ENCODE data around the gene BUD23.
"Not testable (repeated sequence)": the region's sequence is repeated elsewhere in the genome, so short reads cannot be mapped to it uniquely, and the experiment has no call there.

BUD23 gene

GRCh38 chr7:73703225-73703624 lies 19.8 kb downstream of the BUD23 start:
- H3K27me3 Mint-ChIP-seq: peaks cover 17% of the 10 kb centered on the region
- H3K4me3 Mint-ChIP-seq: no peak overlapping the region
- ATAC-seq: no peak
- H3K4me1 Mint-ChIP-seq: peaks cover 26% of the 10 kb centered on the region
- H3K36me3 Mint-ChIP-seq: peaks cover 33% of the 10 kb centered on the region
- no peak overlapping the region for H3K27ac Mint-ChIP-seq
- no peaks in the 10 kb centered on the region for H3K9me3 Mint-ChIP-seq

GRCh38 chr7:73703757-73704639 lies 20.6 kb downstream of the BUD23 start:
- Mint-ChIP-seq H3K27ac (no peak overlapping the region), H3K36me3 (peaks cover 25% of the 10 kb centered on the region), H3K27me3 (peaks cover 17% of the 10 kb centered on the region), H3K9me3 (no peaks in the 10 kb centered on the region), H3K4me3 (peak overlapping the region; percentile 26), H3K4me1 (peaks cover 26% of the 10 kb centered on the region)
- peak; percentile 49 for ATAC-seq

- ATAC-seq: no peak
- Mint-ChIP-seq H3K27me3 (peaks cover 17% of the 10 kb centered on the region), H3K27ac (no peak overlapping the region), H3K9me3 (no peaks in the 10 kb centered on the region), H3K4me1 (peaks cover 26% of the 10 kb centered on the region), H3K36me3 (peaks cover 16% of the 10 kb centered on the region), H3K4me3 (no peak overlapping the region)
Measured at GRCh38 chr7:73704640-73705550, 21.5 kb downstream of the BUD23 start.

DNA sequence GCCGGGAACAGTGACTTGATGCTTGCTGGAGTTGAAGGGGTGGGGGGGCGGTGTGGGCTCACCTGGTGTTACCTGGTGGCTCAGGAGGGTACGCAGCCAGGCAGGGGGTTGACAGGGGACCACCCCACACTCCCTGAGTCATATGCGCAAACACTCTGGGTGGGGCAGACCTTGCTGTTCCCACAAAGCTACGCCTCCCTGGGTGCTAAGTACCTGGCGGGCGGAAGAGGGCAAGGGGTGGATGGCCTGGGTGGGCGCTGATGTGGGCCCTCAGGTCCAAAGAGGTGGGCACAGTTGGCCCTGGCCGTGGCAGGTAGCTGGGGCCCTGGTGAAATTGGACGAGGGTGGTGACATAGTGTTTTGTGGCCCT lies 22.1 kb downstream of the BUD23 start:
- Mint-ChIP-seq H3K27ac (no peak overlapping the region), H3K4me1 (peaks cover 26% of the 10 kb centered on the region), H3K4me3 (no peak overlapping the region), H3K27me3 (peaks cover 17% of the 10 kb centered on the region), H3K36me3 (peaks cover 11% of the 10 kb centered on the region), H3K9me3 (no peaks in the 10 kb centered on the region)
- ATAC-seq: no peak

DNA sequence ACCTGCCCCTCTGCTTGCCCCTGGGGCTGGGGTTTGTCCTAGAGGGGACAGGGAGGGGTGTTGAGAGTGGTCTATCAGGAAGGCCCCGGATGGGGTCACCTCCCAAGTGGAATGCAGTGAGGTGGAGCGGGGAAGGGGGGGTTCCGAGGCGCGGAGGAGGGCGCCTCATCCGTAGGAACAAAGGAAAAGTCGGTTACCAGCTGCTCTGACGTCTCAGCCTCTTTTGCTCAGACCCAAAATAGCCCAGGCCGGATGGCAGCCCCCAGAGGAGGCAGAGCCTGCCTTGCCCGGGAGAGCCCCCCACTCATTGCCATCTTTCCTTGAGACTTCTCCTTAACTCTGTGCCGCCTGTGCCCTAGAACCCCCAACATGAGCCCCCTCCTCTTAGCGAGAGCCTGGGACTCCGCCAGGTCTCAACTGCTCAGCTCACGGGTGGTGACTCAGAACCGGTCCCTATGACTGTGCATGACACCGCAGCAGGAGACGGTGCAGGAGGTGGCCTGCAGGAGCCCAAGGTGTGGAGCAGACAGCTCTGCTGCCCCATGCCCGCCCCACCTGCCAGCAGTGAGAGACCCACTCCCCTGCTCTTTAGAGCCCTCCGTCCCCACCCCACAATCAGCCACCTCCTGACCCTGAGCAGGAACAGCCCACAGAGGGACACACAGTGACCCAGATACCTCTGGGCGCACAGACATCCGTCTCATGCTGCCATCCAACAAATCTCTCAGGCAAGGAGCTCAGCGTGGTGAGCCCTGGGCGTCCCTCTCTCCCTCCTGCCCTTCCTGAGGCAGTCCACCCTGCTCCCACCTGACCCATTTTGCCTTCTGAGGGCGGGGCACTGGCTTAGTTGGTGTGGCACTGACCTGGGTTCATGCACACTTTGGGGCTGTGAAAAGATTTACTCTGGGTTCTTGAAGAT lies 23.0 kb downstream of the BUD23 start:
- peaks cover 26% of the 10 kb centered on the region for H3K4me1 Mint-ChIP-seq
- ATAC-seq: peak; percentile 47
- H3K9me3 Mint-ChIP-seq: no peaks in the 10 kb centered on the region
- peaks cover 19% of the 10 kb centered on the region for H3K27me3 Mint-ChIP-seq
- H3K4me3 Mint-ChIP-seq: no peak overlapping the region
- H3K36me3 Mint-ChIP-seq: peaks cover 10% of the 10 kb centered on the region
- peak overlapping the region; percentile 56 for H3K27ac Mint-ChIP-seq

DNA sequence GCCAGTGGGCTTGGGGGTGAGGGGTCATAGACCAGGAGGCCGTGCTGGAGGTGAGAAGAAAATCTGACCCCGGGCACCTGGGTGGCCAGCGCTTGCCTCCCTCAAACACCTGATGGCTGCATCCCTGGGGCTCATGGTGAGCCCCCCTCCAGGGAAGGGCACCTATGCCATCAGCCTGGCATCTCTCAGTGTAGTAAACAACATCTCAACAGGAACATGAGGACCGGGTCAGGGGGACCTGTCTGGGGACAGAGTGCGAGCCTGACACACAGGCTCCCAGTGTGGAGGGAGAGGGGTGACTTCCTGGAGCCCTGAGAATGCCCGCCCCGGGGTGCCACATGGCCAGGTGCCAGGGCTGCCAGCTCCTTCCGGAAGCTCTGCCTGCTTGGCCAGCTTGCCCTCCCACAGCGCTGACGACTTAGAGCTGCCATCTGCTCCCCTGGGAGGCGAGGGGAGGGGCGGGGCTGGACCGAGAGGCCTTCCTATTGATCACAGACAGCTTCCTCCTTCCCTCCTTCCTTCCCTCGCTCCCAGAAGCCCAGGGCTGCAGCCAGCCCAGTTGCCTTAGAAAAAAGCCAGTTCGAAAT lies 23.7 kb downstream of the BUD23 start:
- Mint-ChIP-seq H3K27ac (peak overlapping the region; percentile 56), H3K9me3 (no peaks in the 10 kb centered on the region)

GRCh38 chr7:73708961-73709549 lies 25.7 kb downstream of the BUD23 start:
- no peak overlapping the region for H3K4me3 Mint-ChIP-seq
- ATAC-seq: no peak
- peaks cover 31% of the 10 kb centered on the region for H3K4me1 Mint-ChIP-seq
- no peaks in the 10 kb centered on the region for H3K9me3 Mint-ChIP-seq
- H3K27me3 Mint-ChIP-seq: peaks cover 28% of the 10 kb centered on the region
- no peak overlapping the region for H3K27ac Mint-ChIP-seq
- H3K36me3 Mint-ChIP-seq: no peaks in the 10 kb centered on the region

More for the DNA sequence above, 23.7 kb downstream of the BUD23 start:
- H3K36me3 Mint-ChIP-seq: peaks cover 3% of the 10 kb centered on the region
- H3K4me3 Mint-ChIP-seq: peak overlapping the region; percentile 23
- H3K4me1 Mint-ChIP-seq: peaks cover 26% of the 10 kb centered on the region
- H3K27me3 Mint-ChIP-seq: peaks cover 20% of the 10 kb centered on the region
- ATAC-seq: peak; percentile 63

DNA sequence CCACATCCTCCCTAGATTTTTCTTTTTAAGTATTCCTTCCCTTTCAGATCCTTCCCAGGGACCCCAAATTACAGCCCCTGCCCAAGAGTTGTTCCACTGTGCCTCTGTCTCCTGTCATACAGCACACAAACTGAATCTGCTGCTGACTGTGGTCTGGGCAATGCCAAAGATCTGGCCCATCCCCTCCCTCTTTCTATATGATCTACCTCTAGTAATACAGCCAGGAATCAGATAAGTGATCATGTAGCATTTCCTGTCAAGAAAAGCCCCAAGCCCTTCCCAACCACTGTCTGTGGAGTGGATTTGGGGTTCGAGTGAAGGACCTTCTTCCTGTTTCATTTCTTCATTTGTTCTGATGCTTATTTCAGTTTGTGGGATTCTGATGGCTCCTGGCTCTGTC lies 29.4 kb downstream of the BUD23 start:
- Mint-ChIP-seq H3K36me3 (no peaks in the 10 kb centered on the region), H3K9me3 (no peaks in the 10 kb centered on the region), H3K27ac (no peak overlapping the region), H3K4me3 (no peak overlapping the region), H3K27me3 (peaks cover 59% of the 10 kb centered on the region), H3K4me1 (peaks cover 29% of the 10 kb centered on the region)
- ATAC-seq: no peak

DNA sequence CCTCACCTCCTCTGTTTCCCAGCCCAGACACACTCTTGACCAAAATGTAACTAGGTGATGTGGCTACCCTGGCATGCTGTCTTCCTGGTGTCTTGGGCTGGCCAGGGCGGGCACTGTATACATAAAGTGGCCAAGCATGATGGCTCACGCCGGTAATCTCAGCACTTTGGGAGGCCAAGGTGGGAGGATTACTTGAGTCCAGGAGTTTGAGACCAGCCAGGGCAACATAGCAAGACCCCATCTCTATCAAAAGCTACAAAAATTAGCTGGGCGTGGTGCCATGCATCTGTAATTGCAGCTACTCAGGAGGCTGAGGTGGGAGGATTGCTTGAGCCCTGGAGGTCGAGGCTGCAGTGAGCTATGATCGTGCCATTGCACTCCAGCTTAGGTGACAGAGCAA lies 29.9 kb downstream of the BUD23 start:
- not testable (repeated sequence) for H3K36me3 Mint-ChIP-seq, H3K9me3 Mint-ChIP-seq, H3K4me3 Mint-ChIP-seq, H3K27ac Mint-ChIP-seq, ATAC-seq
- H3K27me3 Mint-ChIP-seq: peaks cover 64% of the 10 kb centered on the region
- H3K4me1 Mint-ChIP-seq: peaks cover 34% of the 10 kb centered on the region

- Mint-ChIP-seq H3K9me3 (no peaks in the 10 kb centered on the region), H3K4me3 (no peak overlapping the region), H3K36me3 (no peaks in the 10 kb centered on the region), H3K4me1 (peaks cover 47% of the 10 kb centered on the region), H3K27me3 (peaks cover 77% of the 10 kb centered on the region), H3K27ac (no peak overlapping the region)
- peak; percentile 37 for ATAC-seq
Measured at GRCh38 chr7:73715648-73716317, 32.4 kb downstream of the BUD23 start.

- no peaks in the 10 kb centered on the region for H3K9me3 Mint-ChIP-seq
- H3K27ac Mint-ChIP-seq: no peak overlapping the region
Measured at GRCh38 chr7:73716318-73716890, 33.0 kb downstream of the BUD23 start.

DNA sequence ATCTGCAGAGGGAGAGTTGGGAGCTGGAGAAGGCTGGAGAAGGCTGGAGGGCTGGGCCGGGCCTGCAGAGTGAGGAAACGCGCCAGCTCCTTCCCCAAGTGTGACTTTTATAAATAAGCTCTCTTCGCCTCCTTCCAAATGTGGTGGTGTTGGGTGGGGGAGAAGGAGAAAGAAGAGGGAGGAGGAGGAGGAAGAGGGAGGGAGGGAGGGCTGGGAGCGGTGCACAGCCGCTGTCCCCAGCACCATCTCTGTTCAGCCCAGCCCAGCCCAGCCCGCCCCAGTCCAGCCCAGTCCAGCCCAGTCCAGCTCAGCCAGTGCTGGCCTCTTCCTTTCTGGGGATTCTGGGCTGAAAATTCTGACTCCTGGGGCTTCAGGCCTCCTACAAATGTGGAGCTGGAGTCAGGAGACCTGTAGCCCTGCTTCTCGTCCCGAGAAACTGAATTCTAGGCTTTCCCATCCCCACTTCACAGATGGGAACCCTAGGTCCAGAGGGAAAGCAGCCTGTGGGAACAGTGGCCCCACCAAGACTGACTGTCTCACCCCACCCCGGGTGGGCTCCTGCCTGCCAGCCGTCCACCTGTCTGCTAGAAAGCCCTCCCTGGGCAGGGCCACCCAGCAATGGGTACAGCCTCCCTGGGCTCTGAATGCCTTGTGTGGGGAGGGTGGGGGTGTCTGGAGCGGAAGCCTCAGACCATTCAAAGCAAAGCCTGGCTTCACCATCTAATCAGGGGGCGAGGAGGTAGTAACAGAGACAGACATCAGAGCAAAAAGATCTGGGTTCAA lies 33.8 kb downstream of the BUD23 start:
- H3K36me3 Mint-ChIP-seq: no peaks in the 10 kb centered on the region
- peak overlapping the region; percentile 75 for H3K4me3 Mint-ChIP-seq
- peaks cover 47% of the 10 kb centered on the region for H3K4me1 Mint-ChIP-seq
- no peak for ATAC-seq
- H3K9me3 Mint-ChIP-seq: no peaks in the 10 kb centered on the region
- H3K27me3 Mint-ChIP-seq: peaks cover 69% of the 10 kb centered on the region
- H3K27ac Mint-ChIP-seq: peak overlapping the region; percentile 23

More at GRCh38 chr7:73716318-73716890, 33.0 kb downstream of the BUD23 start:
- Mint-ChIP-seq H3K4me3 (no peak overlapping the region), H3K36me3 (no peaks in the 10 kb centered on the region), H3K27me3 (peaks cover 77% of the 10 kb centered on the region), H3K4me1 (peaks cover 47% of the 10 kb centered on the region)
- ATAC-seq: no peak

- ATAC-seq: peak; percentile 60
- Mint-ChIP-seq H3K27ac (peak overlapping the region; percentile 23), H3K36me3 (no peaks in the 10 kb centered on the region), H3K4me1 (peaks cover 40% of the 10 kb centered on the region), H3K27me3 (peaks cover 61% of the 10 kb centered on the region), H3K9me3 (no peaks in the 10 kb centered on the region), H3K4me3 (peak overlapping the region; percentile 75)
Measured at GRCh38 chr7:73717991-73718405, 34.6 kb downstream of the BUD23 start.

Measured in stimulated activated memory B cell treated with anti-CD40 and anti-IgM and Interleukin-4, amounts not matched to agents 10 μg/mL and 1 μg/mL and 100 μg/mL, for 72 hours (primary cell).